Renal cortical epithelial cell (primary cell): ENCODE data around the gene GNA15. TPM values are rescaled to one million over a fixed set of nuclear protein-coding genes. Genes with fewer than 3 reads are reported as not detected.
"Not testable (repeated sequence)": the region's sequence is repeated elsewhere in the genome, so short reads cannot be mapped to it uniquely, and the experiment has no call there.

Experiments
- DNase-seq: peaks from one replicate; pipeline ENCODE4 v3.0.0-alpha.2; 2011; ENCODE audit warnings: low read depth
- total RNA-seq: library from RNA; depleted of rRNA; stranded (reverse); fragments of >200 nt; gene quantifications from 2 replicates; pipeline ENCODE4 v1.2.3, GENCODE V29; 2014

Gene GNA15, protein sequence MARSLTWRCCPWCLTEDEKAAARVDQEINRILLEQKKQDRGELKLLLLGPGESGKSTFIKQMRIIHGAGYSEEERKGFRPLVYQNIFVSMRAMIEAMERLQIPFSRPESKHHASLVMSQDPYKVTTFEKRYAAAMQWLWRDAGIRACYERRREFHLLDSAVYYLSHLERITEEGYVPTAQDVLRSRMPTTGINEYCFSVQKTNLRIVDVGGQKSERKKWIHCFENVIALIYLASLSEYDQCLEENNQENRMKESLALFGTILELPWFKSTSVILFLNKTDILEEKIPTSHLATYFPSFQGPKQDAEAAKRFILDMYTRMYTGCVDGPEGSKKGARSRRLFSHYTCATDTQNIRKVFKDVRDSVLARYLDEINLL
- 2.1 TPM in 1 of 2 replicates, not detected in the other for total RNA-seq

DNA sequence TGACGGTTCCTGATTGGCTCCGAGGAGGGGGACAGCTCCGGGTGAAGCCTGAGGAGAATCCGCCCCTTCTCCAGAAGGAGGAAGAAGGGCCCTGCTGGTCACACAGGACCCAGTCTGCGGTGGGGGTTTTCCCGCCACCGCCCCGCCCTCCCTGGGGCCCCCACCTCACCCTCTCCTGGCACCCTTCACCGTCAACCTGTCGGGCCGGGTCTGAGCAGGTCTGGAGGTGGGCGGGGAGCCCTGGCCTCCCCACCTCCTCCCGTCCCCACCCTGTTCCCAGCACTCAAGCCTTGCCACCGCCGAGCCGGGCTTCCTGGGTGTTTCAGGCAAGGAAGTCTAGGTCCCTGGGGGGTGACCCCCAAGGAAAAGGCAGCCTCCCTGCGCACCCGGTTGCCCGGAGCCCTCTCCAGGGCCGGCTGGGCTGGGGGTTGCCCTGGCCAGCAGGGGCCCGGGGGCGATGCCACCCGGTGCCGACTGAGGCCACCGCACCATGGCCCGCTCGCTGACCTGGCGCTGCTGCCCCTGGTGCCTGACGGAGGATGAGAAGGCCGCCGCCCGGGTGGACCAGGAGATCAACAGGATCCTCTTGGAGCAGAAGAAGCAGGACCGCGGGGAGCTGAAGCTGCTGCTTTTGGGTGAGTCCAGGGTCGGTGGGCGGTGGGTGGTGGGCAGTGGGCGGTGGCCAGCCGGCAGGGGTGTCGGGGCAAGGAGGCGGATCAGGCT, at the start of gene GNA15:
Gene GNA15 (plus strand): TSS at position 73 of the 723 bp plus-strand sequence. CDS start 418 bp downstream, at position 491.
- DNase-seq: no peak

DNA sequence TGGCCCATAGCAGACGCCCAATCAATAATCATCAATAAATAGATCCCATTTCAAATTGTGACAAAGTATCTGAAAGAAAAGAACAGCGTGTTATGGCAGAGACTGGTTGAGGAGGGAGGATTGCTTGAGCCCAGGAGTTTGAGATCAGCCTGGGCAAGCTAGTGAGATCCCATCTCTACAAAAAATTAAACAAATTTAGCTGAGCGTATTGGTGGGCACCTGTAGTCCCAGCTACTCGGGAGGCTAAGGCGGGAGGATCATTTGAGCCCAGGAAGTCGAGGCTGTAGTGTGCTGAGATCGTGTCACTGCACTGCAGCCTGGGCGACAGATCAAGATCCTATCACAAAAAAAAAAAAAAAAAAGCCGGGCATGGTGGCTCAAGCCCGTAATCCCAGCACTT, 48.1 kb upstream of the GNA15 start:
- no peak for DNase-seq

DNA sequence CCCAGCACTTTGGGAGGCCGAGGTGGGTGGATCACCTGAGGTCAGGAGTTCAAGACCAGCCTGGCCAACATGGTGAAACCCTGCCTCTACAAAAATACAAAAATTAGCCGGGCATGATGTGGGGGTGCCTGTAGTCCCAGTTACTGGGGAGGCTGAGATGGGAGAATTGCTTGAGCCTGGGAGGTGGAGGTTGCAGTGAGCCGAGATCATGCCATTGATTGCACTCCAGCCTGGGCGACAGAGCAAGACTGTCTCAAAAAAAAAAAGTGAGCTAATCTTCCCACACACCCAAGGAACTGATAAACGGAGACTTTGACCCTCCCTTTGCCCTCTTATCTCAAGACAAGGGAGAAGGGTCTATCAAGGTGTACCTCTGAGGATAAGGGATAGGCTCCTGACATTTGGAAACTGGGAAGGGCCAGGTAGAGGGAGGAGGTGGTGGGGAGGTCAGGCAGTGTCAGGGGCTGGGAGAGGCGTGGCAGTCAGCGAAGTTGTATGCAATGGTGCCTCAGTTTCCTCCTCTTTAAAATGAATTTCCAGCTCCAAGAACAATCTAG, 46.5 kb upstream of the GNA15 start:
- not testable (repeated sequence) for DNase-seq

DNA sequence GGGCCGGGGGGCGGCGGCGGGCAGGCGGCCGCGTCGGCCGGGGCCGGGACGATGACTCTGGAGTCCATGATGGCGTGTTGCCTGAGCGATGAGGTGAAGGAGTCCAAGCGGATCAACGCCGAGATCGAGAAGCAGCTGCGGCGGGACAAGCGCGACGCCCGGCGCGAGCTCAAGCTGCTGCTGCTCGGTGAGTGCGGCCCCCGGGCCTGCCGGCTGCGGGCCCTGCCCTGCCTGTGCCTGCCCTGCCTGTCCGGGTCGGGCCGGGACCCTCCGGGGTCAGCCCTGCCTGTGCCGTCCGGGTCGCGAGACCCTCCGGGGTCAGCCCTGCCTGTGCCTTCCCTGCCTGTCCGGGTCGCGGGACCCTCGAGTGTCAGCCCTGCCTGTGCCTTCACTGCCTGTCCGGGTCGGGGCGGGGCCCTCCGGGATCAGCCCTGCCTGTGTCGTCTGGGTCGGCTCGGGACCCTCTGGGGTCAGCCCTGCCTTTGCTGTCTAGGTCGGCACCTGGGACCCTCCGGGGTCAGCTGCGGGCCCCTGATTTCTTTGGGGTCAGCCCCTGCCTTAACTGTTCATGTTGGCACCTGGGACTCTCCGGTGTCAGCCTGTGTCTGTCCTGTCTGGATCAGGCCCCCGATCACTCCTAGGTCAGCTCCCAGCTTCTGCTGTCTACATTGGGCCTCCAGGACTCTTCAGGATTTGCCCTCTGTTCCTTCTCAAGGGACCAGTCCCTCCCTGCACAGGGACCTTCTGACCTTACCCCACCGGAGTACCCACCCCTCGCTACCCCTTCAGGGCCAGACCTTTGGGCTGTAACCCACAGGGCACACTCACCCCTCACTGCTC, 41.0 kb upstream of the GNA15 start:
- DNase-seq: no peak

DNA sequence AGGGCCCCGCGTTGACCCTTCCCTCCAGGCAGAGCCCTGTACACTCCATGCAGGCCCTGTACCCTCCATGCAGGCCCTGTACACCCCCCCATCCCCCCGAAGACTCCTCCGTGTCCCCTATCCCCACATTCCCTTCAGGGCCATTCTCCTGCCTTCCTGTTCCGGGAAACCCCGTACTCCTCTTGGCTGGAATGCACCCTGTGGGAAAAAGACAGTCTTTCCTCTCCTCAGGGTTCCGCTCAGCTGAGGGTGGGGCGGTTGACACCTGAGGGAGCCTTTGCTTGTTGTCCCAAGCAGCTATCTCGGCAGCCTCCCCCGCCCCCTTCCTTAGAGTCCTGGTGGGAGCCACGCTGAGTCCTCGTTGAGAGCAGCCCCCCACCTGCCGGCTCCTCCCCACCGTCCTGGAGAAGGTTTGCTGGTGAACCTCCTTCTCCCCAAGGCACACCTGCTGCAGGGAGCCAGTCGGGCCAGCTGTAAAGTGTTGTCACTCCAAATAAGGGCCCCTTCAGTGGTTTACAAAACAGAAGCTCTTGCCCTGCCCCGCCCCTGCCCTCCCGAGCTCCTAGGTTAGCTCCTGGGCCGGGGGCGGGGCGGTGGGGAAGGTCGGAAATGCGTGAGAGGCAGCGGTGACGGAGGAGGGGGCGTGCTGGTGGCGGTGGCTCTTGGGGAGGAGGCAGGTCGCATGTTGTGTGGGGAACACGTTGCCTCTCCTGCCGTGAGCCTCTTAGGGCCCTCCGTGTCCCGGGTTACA, 40.2 kb upstream of the GNA15 start:
- DNase-seq: no peak

DNA sequence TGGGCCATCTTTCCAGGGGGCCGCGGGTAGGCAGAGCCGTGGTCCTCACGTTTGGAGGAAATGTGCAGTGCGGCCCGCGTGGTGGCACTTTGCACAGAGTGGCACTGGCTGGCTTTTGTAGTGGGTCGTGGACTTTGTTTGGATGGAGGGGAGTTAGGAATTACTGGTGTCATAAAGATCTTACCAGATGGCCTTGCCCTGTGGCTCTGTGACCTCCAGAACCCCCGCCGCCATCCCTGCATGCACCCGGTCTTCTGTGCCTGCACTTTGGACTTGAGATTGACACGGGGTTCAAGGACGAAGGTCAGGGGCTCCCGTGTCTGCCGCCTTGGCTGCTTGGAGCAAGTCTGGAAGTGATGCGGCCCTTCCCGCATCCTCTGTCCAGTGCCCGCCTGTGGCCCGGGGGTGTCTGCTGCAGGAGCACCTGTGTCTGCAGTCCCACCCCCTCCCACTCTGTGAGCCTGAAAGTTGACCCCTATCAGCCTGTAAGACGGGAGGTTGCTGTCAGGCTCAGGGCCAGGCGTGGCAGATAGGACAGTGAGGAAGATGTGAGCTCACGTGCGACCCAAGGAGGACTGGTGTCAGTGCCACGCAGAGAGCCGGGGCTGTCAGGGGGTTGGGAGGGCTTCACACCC, 39.4 kb upstream of the GNA15 start:
- DNase-seq: no peak

DNA sequence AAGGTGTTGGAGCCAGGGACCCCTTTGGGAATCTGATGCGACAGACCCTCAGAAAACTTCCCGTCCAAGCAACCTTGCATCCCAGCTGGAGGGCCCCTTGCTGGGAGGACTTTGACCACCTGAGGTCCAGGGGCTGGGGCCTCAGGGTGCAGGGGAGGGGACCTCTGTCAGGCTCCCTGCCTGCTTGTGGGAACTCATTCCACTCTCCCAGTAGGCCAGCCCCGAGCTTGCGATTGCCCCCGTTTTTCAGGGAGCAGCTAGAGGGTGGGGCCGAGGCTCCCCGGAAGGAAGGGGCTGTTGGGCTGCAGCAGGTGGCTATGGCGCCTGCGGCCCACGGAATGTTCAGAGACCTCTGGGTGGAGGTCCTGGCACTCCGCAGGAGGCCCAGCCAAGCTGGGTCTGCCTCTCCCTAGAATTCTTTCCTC, 38.9 kb upstream of the GNA15 start:
- no peak for DNase-seq

DNA sequence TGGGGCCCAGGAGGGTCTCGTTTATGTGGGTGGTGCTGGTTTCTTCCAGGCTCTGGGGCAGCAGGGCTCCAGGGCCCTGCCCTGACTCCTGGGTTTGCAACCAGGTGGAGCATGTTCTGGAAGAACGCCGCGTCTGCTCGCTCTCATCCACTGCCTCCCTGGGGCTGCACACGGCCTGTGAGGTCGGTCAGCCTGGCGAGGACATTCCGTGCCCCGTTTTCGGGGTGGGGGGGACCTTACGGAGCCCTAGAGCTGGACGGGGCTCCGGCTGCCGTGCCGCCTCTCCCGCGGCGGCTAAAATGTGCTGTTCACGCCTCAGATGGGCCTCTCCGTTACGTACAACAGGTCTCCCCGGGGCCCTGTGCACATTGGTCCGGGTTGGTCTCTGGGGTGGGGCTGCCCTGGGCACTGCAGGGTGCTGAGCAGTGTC, 38.4 kb upstream of the GNA15 start:
- DNase-seq: no peak

DNA sequence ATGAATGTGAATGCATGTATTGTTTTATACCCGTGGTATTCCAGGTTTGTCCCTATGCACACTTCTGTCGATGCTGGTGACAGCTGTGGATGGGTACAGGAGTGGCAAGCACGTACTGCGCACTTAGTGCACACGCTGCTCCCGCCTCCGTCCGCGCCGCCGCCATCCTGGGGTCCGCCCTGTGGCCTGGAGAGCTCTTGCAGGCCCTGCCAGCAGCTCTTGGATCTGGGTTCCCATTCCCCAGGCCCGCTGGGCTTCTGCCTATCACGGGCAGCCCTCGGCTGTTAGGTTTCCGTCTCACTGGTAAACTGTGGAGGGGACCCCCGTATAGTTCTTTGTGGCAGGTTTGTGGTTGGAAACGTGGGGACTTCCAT, 37.7 kb upstream of the GNA15 start:
- no peak for DNase-seq

DNA sequence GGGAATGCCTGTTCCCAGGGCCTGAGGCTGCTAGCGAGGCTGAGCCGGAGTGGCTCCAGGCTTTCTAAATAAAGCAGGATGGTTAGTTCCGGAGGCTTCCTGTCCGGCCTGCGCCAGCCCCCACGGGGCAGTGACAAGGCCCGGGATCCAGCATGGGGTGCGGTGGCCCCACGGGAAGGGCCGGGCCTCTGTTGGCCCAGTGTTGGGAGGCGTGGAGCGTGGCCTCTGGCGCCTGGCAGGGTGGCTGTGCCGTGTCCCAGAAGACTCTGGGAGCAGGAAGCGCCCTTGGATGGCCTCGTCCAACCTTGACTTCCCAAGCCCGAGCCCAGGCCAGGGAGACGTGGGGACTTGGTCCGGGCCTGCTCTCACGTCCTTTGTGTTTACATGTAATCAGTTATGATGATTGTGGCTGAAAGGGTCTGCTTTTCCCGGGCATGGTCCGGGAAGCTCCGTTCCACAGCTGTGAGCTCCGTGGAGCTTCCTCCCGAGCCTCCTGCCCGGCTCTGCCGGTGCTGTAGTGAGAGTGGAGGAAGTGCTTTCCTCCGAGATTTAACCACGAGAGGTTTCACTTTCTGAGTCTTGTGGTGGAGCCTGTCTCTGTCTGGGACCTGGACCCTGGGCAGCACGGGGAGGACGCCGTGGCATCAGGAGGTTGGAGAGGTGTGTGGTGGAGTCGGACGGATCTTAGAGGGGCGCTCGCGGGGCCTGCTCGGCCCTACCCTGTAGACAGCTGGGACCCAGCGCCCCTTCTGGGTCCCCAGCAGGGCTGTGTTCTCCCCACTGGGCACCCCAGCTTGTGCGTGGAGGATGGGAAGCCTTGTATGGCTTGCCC, 37.1 kb upstream of the GNA15 start:
- no peak for DNase-seq

DNA sequence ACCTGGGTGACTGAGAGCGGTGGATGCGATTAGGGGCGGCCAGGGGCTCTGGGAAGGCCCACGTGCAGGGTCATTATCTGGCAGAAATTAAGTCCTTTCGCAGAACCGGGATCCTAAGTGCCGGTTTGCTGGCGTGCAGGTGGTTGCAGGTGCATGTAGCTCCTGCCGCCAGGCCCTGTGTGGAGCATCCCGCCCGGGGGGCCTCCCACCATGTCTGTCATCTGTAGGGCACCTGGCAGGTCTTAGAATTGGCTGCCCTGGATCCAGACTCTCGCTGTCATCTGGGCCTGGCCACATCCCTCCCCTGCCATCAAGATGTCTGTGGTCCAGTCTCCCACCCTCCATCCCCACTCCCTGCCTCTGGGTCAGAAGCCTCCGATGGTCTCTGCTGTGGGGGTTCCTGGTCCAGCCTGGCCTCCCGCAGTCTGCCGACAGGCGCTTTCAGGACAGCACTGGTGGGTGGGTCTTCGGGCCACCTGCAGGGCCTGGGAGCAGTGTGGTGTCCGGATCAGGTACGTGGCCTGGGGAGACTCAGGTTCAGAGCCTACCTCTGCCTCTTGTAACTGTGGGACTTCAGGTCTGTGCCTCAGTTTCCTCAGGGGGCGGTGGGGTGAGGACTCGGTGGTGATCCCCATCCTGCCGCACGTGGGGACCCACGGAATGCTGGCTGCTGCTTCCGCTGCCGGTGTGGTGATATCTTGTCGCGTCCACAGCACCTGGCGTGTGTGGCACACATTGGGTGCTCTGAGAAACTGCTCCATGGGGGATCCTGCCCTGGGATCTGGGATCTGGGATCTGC, 36.3 kb upstream of the GNA15 start:
- no peak for DNase-seq

DNA sequence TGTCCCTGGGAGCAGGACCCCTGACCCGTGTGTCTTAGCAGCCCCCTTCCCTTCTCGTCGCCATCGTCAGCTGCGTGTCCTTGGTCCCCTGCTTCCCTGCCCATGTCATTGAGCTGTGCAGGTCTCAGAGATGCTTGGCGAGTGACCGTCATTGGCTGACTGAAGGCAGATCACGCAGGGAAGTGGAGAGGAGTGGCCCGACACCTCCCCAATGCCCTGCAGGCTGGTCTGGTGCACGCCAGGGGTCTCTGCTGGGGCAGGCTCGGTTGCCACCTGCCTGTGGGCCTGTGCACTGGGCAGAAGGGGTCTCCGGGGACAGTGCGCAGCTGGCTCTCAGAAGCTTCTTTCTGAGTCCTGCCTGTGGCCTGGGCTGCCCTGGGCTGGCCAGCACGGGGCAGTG, 35.5 kb upstream of the GNA15 start:
- DNase-seq: no peak

DNA sequence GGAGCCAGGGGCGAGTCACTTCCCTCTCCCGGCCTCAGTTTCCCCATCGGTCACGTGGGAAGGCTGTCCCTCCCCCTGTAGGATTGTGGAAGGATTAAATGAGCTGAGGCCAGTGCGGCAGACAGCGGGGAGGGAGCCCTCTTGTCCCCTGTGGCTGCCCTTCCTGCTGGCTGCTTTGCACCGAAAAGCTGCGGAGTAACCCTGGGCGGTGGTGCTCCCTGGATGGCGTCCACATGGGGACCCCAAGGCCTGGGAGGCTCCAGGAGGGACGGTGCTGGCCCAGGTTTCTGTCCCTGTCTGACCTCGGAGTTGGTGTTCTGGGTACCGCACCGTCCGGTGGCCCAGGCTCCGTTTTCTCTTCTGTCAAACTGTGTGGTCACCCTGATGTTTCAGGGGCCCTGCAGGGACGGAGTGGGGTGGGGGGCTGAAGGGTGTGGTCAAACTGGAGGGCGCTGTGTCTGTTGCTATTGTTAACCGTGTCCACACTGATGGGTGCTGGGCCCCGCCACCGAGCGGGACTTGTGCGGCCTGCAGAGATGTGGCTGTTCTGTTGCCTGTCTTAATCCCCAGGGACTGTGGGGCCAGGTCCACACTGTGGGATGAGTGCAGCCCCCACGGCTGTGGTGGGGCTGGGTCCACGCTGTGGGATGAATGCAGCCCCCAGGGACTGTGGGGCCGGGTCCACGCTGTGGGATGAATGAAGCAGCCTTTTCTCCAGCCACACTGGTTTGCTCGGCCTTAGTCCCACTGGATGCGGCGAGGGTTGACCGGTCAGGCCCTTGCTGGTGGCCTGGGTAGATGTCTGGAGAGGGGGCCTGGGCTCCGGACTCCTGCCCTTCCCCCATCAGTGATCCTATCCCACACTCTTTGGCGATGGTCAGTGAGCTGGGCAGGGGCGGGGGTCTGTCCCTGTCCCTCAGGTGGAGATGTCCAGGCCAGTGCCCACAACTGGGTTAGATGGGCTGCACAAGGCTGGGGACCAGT, 34.8 kb upstream of the GNA15 start:
- DNase-seq: no peak

DNA sequence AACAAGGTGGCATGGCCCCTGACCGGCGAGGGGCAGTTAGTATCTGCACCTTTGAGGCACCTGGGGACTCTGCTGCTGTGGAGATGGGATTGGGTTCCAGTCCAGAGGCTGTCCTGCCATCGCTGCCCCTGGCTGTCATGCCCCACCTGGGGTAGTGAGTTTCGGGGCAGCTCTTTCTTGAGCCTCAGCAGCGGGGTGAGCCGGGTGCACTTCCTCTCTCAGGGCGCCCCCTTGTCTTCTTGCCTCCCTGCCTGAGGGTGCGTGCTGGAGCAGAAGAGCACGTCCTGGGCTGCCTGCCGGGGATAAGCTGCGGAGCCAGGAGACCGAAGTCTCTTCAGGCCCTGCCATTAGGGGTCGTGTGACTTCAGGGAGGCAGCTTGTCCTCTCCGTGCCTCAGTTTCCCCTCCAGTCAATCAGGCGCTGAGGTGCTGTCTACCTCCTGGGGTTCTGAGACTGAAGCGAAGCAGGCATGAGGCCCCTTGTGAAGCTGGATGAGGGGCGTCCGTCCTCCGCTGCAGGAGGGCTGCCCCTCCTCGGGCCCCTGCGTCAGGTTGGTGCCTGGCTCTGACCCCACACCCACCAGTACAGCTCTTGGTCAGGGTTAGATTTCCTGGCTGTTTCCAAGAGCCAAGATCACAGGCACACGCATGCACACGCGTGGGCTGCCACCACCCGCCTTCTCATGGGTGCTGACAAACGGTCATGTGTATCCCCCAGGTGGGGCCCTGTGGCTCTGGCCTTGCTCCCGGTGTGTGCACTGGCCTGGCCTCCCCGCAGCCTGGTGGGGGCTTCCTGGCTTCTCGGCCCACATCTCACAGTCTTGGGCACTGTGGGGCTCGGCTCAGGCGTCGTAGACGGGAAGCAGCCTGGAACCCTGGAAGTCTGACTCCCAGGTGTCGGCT, 33.3 kb upstream of the GNA15 start:
- no peak for DNase-seq

DNA sequence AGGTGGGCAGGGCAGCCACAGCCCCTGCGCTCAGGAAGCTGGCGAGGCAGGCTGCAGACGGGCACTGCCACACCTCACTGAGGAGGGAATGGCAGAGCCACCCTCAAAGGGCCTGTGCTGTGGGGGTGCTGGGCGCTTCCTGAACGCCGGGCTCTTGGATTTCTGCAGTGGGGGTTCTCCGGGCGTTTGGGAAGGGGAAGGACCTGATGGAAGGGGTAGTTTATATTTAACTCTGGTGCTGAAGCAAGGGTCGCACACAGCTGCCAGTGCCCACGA, 31.2 kb upstream of the GNA15 start:
- no peak for DNase-seq

DNA sequence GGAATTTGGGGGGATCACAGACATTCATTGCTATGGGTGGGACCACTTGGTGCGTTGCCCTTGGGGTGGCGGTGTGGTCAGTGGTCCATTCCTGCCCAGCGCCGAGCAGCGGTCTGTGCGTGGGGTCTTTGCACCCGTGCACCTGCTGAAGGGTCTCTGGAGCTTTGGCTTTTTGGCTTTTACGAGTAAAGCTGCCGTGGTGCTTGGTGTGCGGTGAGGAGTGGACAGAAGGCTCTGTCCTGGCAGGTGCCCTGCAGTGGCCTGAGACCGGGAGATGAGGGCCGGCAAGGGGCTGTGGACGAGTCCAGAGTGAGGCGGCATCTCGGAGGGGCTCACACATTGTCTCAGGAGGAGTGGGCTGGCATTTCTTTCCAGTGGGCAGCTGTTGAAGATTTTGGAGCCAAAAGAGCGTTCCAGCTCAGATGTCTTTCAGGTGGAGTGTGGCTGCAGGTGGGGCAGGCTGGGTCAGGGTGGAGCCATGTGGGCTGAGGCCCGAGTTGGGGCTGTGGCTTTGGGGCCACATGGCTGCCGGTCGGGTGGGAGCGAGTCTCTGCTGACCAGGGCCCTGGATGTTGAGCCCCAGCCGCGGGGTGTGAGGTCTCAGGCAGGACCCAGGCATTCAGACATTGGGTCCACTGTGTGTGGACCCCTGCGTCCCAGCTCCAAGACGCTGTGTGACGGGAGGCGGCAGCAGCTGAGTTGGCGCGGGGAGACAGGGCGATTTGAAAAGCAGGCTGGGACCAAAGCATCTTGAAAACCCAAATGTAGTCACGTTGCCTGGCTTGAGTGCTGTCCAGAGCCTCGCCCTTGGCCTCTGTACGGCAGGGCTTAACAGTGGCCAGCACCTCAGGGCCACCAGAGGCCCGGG, 30.0 kb upstream of the GNA15 start:
- no peak for DNase-seq
